Vagina (tissue), 2 donors: Measurements from ENCODE around the gene FYCO1. TPM values are rescaled to one million over a fixed set of nuclear protein-coding genes. Genes with fewer than 3 reads are reported as not detected.
A peak's percentile ranks its signal among the peaks of the same experiment; 100 is the strongest.

ENCODE experiments used
- DNase-seq, 2 donors: peaks; one replicate each; pipeline ENCODE4 v3.0.0-alpha.2; 2017; ENCODE audit errors: extremely low spot score in 2 of 2
- H3K27ac ChIP-seq: fragments of 200-600 bp; sonication (generic); one replicate; pipeline ENCODE4 v1.5.1; 2019
- H3K27me3 ChIP-seq: fragments of 200-600 bp; sonication (generic); one replicate; pipeline ENCODE4 v1.5.1; 2019
- H3K36me3 ChIP-seq, 2 donors: fragments of 200-600 bp; sonication (generic); one replicate each; pipeline ENCODE4 v1.5.1; 2017 to 2019
- H3K4me1 ChIP-seq: fragments of 200-600 bp; sonication (generic); one replicate; pipeline ENCODE4 v1.5.1; 2019
- H3K4me3 ChIP-seq, 2 donors: fragments of 200-600 bp; sonication (generic); 1 replicate in 1 of 2; 2 replicates in 1 of 2; pipeline ENCODE4 v1.5.1; 2016 to 2019
- H3K9me3 ChIP-seq: fragments of 200-600 bp; sonication (generic); one replicate; pipeline ENCODE4 v1.5.1; 2019
- CTCF ChIP-seq, 3 experiments: fragments of 450-650 bp in 2 of 3; fragments of 200-600 bp in 1 of 3; sonication (generic) in 1 of 3; IDR thresholded peaks; one replicate each; pipeline ENCODE4 v1.5.1; 2017 to 2019; ENCODE audit warnings: antibody characterized with exemption in 3 of 3, mild to moderate bottlenecking in 2 of 3, moderate library complexity in 2 of 3
- POLR2A ChIP-seq, 2 donors: fragments of 450-650 bp; IDR thresholded peaks; one replicate each; pipeline ENCODE4 v1.6.1; 2017; ENCODE audit warnings: antibody characterized with exemption in 2 of 2, mild to moderate bottlenecking in 2 of 2, moderate library complexity in 2 of 2
- POLR2AphosphoS5 ChIP-seq, 2 donors: sonication (generic); formaldehyde crosslinking; IDR thresholded peaks; one replicate each; pipeline ENCODE4 v1.9.0; 2017; ENCODE audit warnings: antibody characterized with exemption in 2 of 2, mild to moderate bottlenecking in 2 of 2, low read depth in 1 of 2; ENCODE audit not compliant: insufficient read depth in 1 of 2
- intact Hi-C: fragments of 100-400 bp; cut with DNase I; formaldehyde crosslinking; loops from one replicate; pipeline ENCODE4 v1.15.1; 2023
- total RNA-seq: library from RNA; depleted of rRNA; stranded (reverse); fragments of >200 nt; gene quantifications from one replicate; pipeline ENCODE4 v1.2.3, GENCODE V29; 2016

FYCO1 gene
- total RNA-seq, 1 donor from 2014 or later = 45.7 TPM

GRCh38 chr3:45904931-45905330 lies 90.7 kb downstream of the FYCO1 start:
- Histone ChIP-seq H3K9me3 (no peaks in the 10 kb centered on the region), H3K4me1 (peaks cover 8% of the 10 kb centered on the region), H3K36me3 (no peaks in the 10 kb centered on the region), H3K27me3 (no peaks in the 10 kb centered on the region), H3K27ac (no peak overlapping the region), H3K4me3 (no peak overlapping the region)
- intact Hi-C loops = no loop called here
- DNase-seq = no peak
- no peak for TF ChIP-seq CTCF (IDR thresholded peaks at IDR 0.05)
- no peak for TF ChIP-seq POLR2A (IDR thresholded peaks at IDR 0.05)
- TF ChIP-seq POLR2AphosphoS5 (IDR thresholded peaks at IDR 0.05; ENCODE audit: insufficient read depth in 1 of 2, low read depth in 1 of 2) = no peak

GRCh38 chr3:45896956-45897355 lies 98.7 kb downstream of the FYCO1 start:
- TF ChIP-seq POLR2A (IDR thresholded peaks at IDR 0.05) = no peak
- TF ChIP-seq CTCF (IDR thresholded peaks at IDR 0.05) = no peak
- TF ChIP-seq POLR2AphosphoS5 (IDR thresholded peaks at IDR 0.05; ENCODE audit: insufficient read depth in 1 of 2, low read depth in 1 of 2) = no peak
- DNase-seq = no peak
- no peaks in the 10 kb centered on the region for H3K36me3 ChIP-seq
- H3K9me3 ChIP-seq = no peaks in the 10 kb centered on the region
- peaks cover 17% of the 10 kb centered on the region for H3K4me1 ChIP-seq
- H3K4me3 ChIP-seq = no peak overlapping the region
- H3K27ac ChIP-seq = peak overlapping the region; percentile 62
- H3K27me3 ChIP-seq = no peaks in the 10 kb centered on the region
- intact Hi-C loops = no loop called here

- TF ChIP-seq CTCF (IDR thresholded peaks at IDR 0.05) (no peak), POLR2AphosphoS5 (IDR thresholded peaks at IDR 0.05; ENCODE audit: insufficient read depth in 1 of 2, low read depth in 1 of 2) (no peak), POLR2A (IDR thresholded peaks at IDR 0.05) (no peak)
- intact Hi-C loops = no loop called here
- Histone ChIP-seq H3K27ac (peak overlapping the region; percentile 62), H3K27me3 (no peaks in the 10 kb centered on the region), H3K36me3 (no peaks in the 10 kb centered on the region), H3K4me1 (peaks cover 17% of the 10 kb centered on the region), H3K9me3 (no peaks in the 10 kb centered on the region), H3K4me3 (no peak overlapping the region)
- no peak for DNase-seq
These were observed 99.7 kb downstream of the FYCO1 start for GRCh38 chr3:45895686-45896468.

- Histone ChIP-seq H3K9me3 (no peaks in the 10 kb centered on the region), H3K36me3 (no peaks in the 10 kb centered on the region), H3K27me3 (no peaks in the 10 kb centered on the region), H3K27ac (no peak overlapping the region), H3K4me1 (peaks cover 17% of the 10 kb centered on the region), H3K4me3 (no peak overlapping the region)
- intact Hi-C loops = no loop called here
- TF ChIP-seq POLR2AphosphoS5 (IDR thresholded peaks at IDR 0.05; ENCODE audit: insufficient read depth in 1 of 2, low read depth in 1 of 2) = no peak
- no peak for TF ChIP-seq POLR2A (IDR thresholded peaks at IDR 0.05)
- no peak for TF ChIP-seq CTCF (IDR thresholded peaks at IDR 0.05)
- DNase-seq = no peak
These were observed 101.6 kb downstream of the FYCO1 start for GRCh38 chr3:45894015-45894414.

- intact Hi-C loops = no loop called here
- no peaks in the 10 kb centered on the region for H3K27me3 ChIP-seq
- peaks cover 11% of the 10 kb centered on the region for H3K4me1 ChIP-seq
- no peaks in the 10 kb centered on the region for H3K36me3 ChIP-seq
- TF ChIP-seq CTCF (IDR thresholded peaks at IDR 0.05) (no peak), POLR2A (IDR thresholded peaks at IDR 0.05) (no peak), POLR2AphosphoS5 (IDR thresholded peaks at IDR 0.05; ENCODE audit: insufficient read depth in 1 of 2, low read depth in 1 of 2) (no peak)
- DNase-seq = no peak
- H3K9me3 ChIP-seq = no peaks in the 10 kb centered on the region
- H3K4me3 ChIP-seq = no peak overlapping the region
- no peak overlapping the region for H3K27ac ChIP-seq
These were observed 103.5 kb downstream of the FYCO1 start for GRCh38 chr3:45892161-45892560.
